ENCODE measurements around the gene MICALL1.

- TF ChIP-seq CTCF (IDR thresholded peaks at IDR 0.05): no peak
- no peak for TF ChIP-seq ZFX (IDR thresholded peaks at IDR 0.05; ENCODE audit: borderline replicate concordance)
These were observed 34.7 kb downstream of the MICALL1 start for GRCh38 chr22:37940698-37941376.
